Lower leg skin (tissue), 4 donors: ENCODE measurements around the gene ELN. TPM values are rescaled to one million over a fixed set of nuclear protein-coding genes. Genes with fewer than 3 reads are reported as not detected.

Source experiments
- DNase-seq, 2 donors: peaks; one replicate each; pipeline ENCODE4 v3.0.0-alpha.2; 2019; ENCODE audit warnings: low spot score in 2 of 2
- H3K4me3 ChIP-seq: fragments of 200-600 bp; sonication (generic); 2 replicates; pipeline ENCODE4 v1.5.1; 2017; ENCODE audit warnings: mild to moderate bottlenecking, low read depth; ENCODE audit not compliant: poor library complexity, severe bottlenecking
- CTCF ChIP-seq, 3 donors: fragments of 450-650 bp; IDR thresholded peaks; one replicate each; pipeline ENCODE4 v1.5.1; 2016; ENCODE audit warnings: antibody characterized with exemption in 3 of 3, mild to moderate bottlenecking in 3 of 3, moderate library complexity in 2 of 3
- POLR2A ChIP-seq, 2 donors: fragments of 450-650 bp; IDR thresholded peaks; one replicate each; pipeline ENCODE4 v1.6.1; 2016 to 2017; ENCODE audit warnings: antibody characterized with exemption in 2 of 2, mild to moderate bottlenecking in 1 of 2, moderate library complexity in 1 of 2
- WGBS, 2 donors: methylation state at CpG; one replicate each; pipeline ENCODE4 v1.1.5; 2018; 5-methylcytosine and 5-hydroxymethylcytosine counted together
- intact Hi-C: fragments of 100-400 bp; cut with DNase I; formaldehyde crosslinking; loops from one replicate; pipeline ENCODE4 v1.15.0; 2023; ENCODE audit warnings: low total_unique reads
- total RNA-seq, 4 donors: library from RNA; depleted of rRNA; stranded (reverse); fragments of >200 nt; gene quantifications; one replicate each; pipeline ENCODE4 v1.1.0, GENCODE V29; 2016

ELN gene
- total RNA-seq, 4 donors from 2014 or later = 5.6 to 96.2 (median 32.4) TPM

- intact Hi-C loops = no loop called here
- DNase-seq = no peak
- WGBS, 2 donors = 59 to 64% methylated on average over 7 to 9 of the region's 9 CpGs
- TF ChIP-seq POLR2A (IDR thresholded peaks at IDR 0.05) (no peak), CTCF (IDR thresholded peaks at IDR 0.05) (no peak)
- H3K4me3 ChIP-seq = no peak overlapping the region
Measured at GRCh38 chr7:73988197-73988596, 39.8 kb upstream of the ELN start.

GRCh38 chr7:73991522-73992100, 36.4 kb upstream of the ELN start:
- no peak overlapping the region for H3K4me3 ChIP-seq
- intact Hi-C loops = no loop called here
- WGBS, 2 donors = 68 to 90% methylated on average over 7 of the region's 7 CpGs
- TF ChIP-seq POLR2A (IDR thresholded peaks at IDR 0.05) (no peak), CTCF (IDR thresholded peaks at IDR 0.05) (no peak)
- no peak for DNase-seq

- TF ChIP-seq POLR2A (IDR thresholded peaks at IDR 0.05) = no peak
- TF ChIP-seq CTCF (IDR thresholded peaks at IDR 0.05) = no peak
- 27 to 44% methylated on average over 15 to 17 of the region's 18 CpGs for WGBS, 2 donors
- intact Hi-C loops = no loop called here
- peak in 1 of 2 donors; percentile 92 for DNase-seq
- H3K4me3 ChIP-seq = no peak overlapping the region
Measured at GRCh38 chr7:73992101-73992562, 35.8 kb upstream of the ELN start.

GRCh38 chr7:73994023-73994422, 34.0 kb upstream of the ELN start:
- TF ChIP-seq POLR2A (IDR thresholded peaks at IDR 0.05) (no peak), CTCF (IDR thresholded peaks at IDR 0.05) (no peak)
- 86 to 92% methylated on average over 7 of the region's 7 CpGs for WGBS, 2 donors
- intact Hi-C loops = no loop called here
- DNase-seq = no peak
- no peak overlapping the region for H3K4me3 ChIP-seq

GRCh38 chr7:73994761-73995160, 33.2 kb upstream of the ELN start:
- no peak for DNase-seq
- H3K4me3 ChIP-seq = no peak overlapping the region
- intact Hi-C loops = no loop called here
- TF ChIP-seq CTCF (IDR thresholded peaks at IDR 0.05) = no peak
- no peak for TF ChIP-seq POLR2A (IDR thresholded peaks at IDR 0.05)

GRCh38 chr7:73995330-73995729, 32.6 kb upstream of the ELN start:
- WGBS, 2 donors = 41 to 49% methylated on average over 4 of the region's 4 CpGs
- TF ChIP-seq POLR2A (IDR thresholded peaks at IDR 0.05) = no peak
- TF ChIP-seq CTCF (IDR thresholded peaks at IDR 0.05) = no peak
- H3K4me3 ChIP-seq = no peak overlapping the region
- intact Hi-C loops = no loop called here
- DNase-seq = no peak
